Measurements from ENCODE around the gene RXRA. TPM values are rescaled to one million over a fixed set of nuclear protein-coding genes. Genes with fewer than 3 reads are reported as not detected.

RXRA gene
- total and polyA plus RNA-seq, 2 of the 13 experiments (the other 11 are each of a cell fraction or from before 2014, with no cell fraction given): 18.9 to 29.2 TPM

GRCh38 chr9:134369416-134370212, 43.4 kb downstream of the RXRA start (continued):
- TF ChIP-seq PRDM15 (CRISPR knock-in tag; IDR thresholded peaks at IDR 0.05) (no peak), SP140L (CRISPR knock-in tag; IDR thresholded peaks at IDR 0.05; ENCODE audit: borderline replicate concordance) (no peak), ZNF770 (CRISPR knock-in tag; IDR thresholded peaks at IDR 0.05) (peak; percentile 96), ZNF614 (CRISPR knock-in tag; IDR thresholded peaks at IDR 0.05; ENCODE audit: borderline replicate concordance) (no peak), ELF3 (CRISPR knock-in tag; IDR thresholded peaks at IDR 0.05) (no peak), ZGPAT (CRISPR knock-in tag; IDR thresholded peaks at IDR 0.05) (no peak), PPARG (CRISPR knock-in tag; conservative IDR thresholded peaks at IDR 0.05) (0 out of 2 replicates have a peak, but pooled peaks have one; percentile 23), GATAD1 (CRISPR knock-in tag; IDR thresholded peaks at IDR 0.05) (0 out of 2 replicates have a peak, but pooled peaks have one; percentile 25), ZNF772 (CRISPR knock-in tag; IDR thresholded peaks at IDR 0.05) (no peak), ZSCAN31 (CRISPR knock-in tag; IDR thresholded peaks at IDR 0.05; ENCODE audit: low read depth) (no peak), ZNF710 (CRISPR knock-in tag; IDR thresholded peaks at IDR 0.05; ENCODE audit: borderline replicate concordance) (no peak), ZNF577 (CRISPR knock-in tag; IDR thresholded peaks at IDR 0.05; ENCODE audit: borderline replicate concordance, low read depth) (no peak), SNRNP70 (IDR thresholded peaks at IDR 0.05; ENCODE audit: low read depth, low read length) (no peak), RXRB (CRISPR knock-in tag; IDR thresholded peaks at IDR 0.05; ENCODE audit: borderline replicate concordance) (peak; percentile 65), ZNF891 (CRISPR knock-in tag; IDR thresholded peaks at IDR 0.05) (no peak), ZBTB42 (CRISPR knock-in tag; IDR thresholded peaks at IDR 0.05) (no peak), ZC3H13 (CRISPR knock-in tag; IDR thresholded peaks at IDR 0.05) (no peak), FOXA3 (CRISPR knock-in tag; IDR thresholded peaks at IDR 0.05) (peak; percentile 75), NFE2L2 (IDR thresholded peaks at IDR 0.05; ENCODE audit: low read length) (no peak), HMG20A (CRISPR knock-in tag; IDR thresholded peaks at IDR 0.05; ENCODE audit: borderline replicate concordance) (no peak)
